ENCODE results near the gene ABCB11. TPM values are rescaled to one million over a fixed set of nuclear protein-coding genes. Genes with fewer than 3 reads are reported as not detected.

Gene ABCB11
- total RNA-seq, 4 donors from 2014 or later: 0.10 to 0.24 (median 0.12) TPM; not detected in 1

DNA sequence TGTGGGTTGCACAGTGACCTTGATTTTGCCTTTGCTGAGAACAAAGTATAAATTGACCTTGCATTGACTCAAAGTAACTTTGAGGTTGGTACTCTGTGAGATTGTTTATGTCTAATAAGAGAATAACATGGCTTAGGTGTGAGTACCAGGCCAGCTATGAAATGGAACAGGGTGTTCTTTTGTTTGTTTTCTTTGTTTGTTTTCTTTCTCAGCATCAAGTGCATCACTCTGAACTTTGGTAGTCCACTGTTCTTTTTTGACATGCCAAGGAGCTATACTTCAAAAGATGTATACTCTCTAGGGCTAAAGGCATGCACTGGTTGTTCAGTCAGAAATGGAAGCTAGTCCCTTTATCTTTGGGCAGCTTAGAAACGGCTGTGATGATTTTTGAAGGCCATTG is 5.1 kb downstream of the ABCB11 start:
- in situ Hi-C loops (cut with MboI; ENCODE audit: low sequenced_read_pairs in 4 of 4): no loop called here
- H3K27ac ChIP-seq: no peak overlapping the region
- no peak for DNase-seq
- H3K9me3 ChIP-seq: no peaks in the 10 kb centered on the region
- no peaks in the 10 kb centered on the region for H3K36me3 ChIP-seq
- no peaks in the 10 kb centered on the region for H3K27me3 ChIP-seq
- no peak for ATAC-seq
- H3K4me3 ChIP-seq: no peak overlapping the region
- H3K4me1 ChIP-seq: no peaks in the 10 kb centered on the region
- TF ChIP-seq, protein P1, sequence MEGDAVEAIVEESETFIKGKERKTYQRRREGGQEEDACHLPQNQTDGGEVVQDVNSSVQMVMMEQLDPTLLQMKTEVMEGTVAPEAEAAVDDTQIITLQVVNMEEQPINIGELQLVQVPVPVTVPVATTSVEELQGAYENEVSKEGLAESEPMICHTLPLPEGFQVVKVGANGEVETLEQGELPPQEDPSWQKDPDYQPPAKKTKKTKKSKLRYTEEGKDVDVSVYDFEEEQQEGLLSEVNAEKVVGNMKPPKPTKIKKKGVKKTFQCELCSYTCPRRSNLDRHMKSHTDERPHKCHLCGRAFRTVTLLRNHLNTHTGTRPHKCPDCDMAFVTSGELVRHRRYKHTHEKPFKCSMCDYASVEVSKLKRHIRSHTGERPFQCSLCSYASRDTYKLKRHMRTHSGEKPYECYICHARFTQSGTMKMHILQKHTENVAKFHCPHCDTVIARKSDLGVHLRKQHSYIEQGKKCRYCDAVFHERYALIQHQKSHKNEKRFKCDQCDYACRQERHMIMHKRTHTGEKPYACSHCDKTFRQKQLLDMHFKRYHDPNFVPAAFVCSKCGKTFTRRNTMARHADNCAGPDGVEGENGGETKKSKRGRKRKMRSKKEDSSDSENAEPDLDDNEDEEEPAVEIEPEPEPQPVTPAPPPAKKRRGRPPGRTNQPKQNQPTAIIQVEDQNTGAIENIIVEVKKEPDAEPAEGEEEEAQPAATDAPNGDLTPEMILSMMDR (IDR thresholded peaks at IDR 0.05 in 4 of 5, conservative IDR thresholded peaks at IDR 0.05 in 1 of 5): no peak
- no peak for TF ChIP-seq POLR2A (IDR thresholded peaks at IDR 0.05)
- intact Hi-C loops (cut with DNase I; ENCODE audit: low total_unique reads): no loop called here

DNA sequence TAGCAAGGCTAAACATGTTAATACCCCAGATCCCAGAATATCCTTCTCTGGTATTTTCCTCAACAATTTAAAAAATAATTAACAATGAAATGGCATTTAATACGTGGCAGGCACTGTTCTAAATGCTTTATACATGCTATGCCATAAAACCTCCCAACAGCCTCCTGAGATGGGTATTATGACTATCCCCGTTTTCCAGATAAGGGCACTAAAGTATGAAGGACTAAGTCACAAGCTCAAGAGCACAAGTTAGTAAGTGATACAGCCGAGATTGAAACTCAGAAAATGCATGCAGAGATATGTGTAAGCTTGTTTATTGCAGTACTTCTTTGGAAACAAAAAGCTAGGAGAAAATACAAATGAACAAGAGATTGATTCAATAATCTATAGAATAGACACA is 8.0 kb downstream of the ABCB11 start:
- TF ChIP-seq POLR2A (IDR thresholded peaks at IDR 0.05): no peak
- TF ChIP-seq, protein P1 (IDR thresholded peaks at IDR 0.05 in 4 of 5, conservative IDR thresholded peaks at IDR 0.05 in 1 of 5): no peak
- no peak for ATAC-seq
- in situ Hi-C loops (cut with MboI; ENCODE audit: low sequenced_read_pairs in 4 of 4): no loop called here

DNA sequence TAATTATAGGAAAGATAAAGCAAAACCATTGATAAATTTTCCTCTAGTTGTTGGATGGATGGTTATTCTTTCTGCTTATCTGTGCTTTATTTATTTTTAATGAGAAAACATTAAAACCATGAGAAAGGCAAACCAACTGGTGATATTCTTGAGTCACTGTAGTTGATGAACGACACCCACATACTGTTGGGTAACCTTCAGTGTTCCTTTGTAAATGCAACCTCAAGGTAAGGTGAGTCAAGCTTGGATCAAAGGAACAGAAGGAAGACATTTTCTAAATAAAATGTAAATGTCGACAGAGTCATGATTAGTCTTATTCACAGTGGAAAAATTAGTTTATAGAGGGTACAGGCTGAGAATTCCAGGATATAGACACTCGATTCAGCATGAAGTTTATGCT is 12.7 kb downstream of the ABCB11 start:
- H3K4me3 ChIP-seq: no peak overlapping the region
- H3K36me3 ChIP-seq: no peaks in the 10 kb centered on the region
- ATAC-seq: no peak
- no peaks in the 10 kb centered on the region for H3K4me1 ChIP-seq
- no peaks in the 10 kb centered on the region for H3K27me3 ChIP-seq
- H3K9me3 ChIP-seq: no peaks in the 10 kb centered on the region
- TF ChIP-seq POLR2A (IDR thresholded peaks at IDR 0.05): no peak
- TF ChIP-seq, protein P1 (IDR thresholded peaks at IDR 0.05 in 4 of 5, conservative IDR thresholded peaks at IDR 0.05 in 1 of 5): no peak
- intact Hi-C loops (cut with DNase I; ENCODE audit: low total_unique reads): no loop called here
- no peak for DNase-seq
- in situ Hi-C loops (cut with MboI; ENCODE audit: low sequenced_read_pairs in 4 of 4): no loop called here
- no peak overlapping the region for H3K27ac ChIP-seq

More for the DNA sequence above, 8.0 kb downstream of the ABCB11 start:
- Histone ChIP-seq H3K27ac (no peak overlapping the region), H3K27me3 (no peaks in the 10 kb centered on the region), H3K36me3 (no peaks in the 10 kb centered on the region), H3K4me1 (no peaks in the 10 kb centered on the region), H3K9me3 (no peaks in the 10 kb centered on the region), H3K4me3 (no peak overlapping the region)
- DNase-seq: no peak
- intact Hi-C loops (cut with DNase I; ENCODE audit: low total_unique reads): no loop called here

DNA sequence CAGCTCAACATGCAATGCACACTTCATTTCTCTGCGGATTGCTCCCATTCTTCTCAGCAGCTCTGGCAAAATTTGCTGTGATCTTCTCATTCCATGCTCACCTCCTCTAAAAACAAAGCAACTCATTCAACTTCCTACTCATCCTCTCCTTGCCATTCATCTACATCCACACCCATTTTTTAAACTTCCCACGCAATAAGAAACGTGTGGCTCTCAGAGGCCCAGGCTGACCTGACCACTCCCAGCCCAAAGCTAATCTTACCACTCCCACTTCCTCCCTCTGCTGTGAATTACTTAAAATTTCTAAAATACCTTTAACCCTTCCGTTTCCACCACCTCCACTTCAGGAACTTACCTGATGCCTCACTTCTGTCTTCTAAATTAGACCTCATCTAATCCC is 15.2 kb downstream of the ABCB11 start:
- Histone ChIP-seq H3K27me3 (no peaks in the 10 kb centered on the region), H3K36me3 (no peaks in the 10 kb centered on the region), H3K27ac (no peak overlapping the region), H3K9me3 (no peaks in the 10 kb centered on the region), H3K4me1 (no peaks in the 10 kb centered on the region), H3K4me3 (no peak overlapping the region)
- in situ Hi-C loops (cut with MboI; ENCODE audit: low sequenced_read_pairs in 4 of 4): no loop called here
- TF ChIP-seq POLR2A (IDR thresholded peaks at IDR 0.05): no peak
- TF ChIP-seq, protein P1 (IDR thresholded peaks at IDR 0.05 in 4 of 5, conservative IDR thresholded peaks at IDR 0.05 in 1 of 5): no peak
- intact Hi-C loops (cut with DNase I; ENCODE audit: low total_unique reads): no loop called here
- DNase-seq: no peak
- no peak for ATAC-seq

DNA sequence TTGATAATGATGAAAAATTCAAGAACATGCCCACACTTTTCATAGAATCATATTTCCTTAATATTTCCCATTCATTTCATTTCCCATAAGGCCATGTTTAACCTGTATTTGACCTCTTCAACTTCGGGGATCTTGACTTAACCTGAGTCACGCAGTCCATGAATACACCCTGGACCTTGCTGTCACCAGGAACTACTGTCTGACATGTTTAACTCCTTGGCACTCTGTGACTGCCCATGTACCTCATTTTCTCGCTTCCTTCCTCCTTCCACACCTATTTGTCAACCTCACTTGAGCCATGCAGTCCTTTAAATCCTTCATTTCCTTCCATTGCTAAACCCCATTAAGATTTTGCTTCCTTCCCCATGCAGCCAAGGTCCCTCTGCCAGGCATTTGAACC is 16.3 kb downstream of the ABCB11 start:
- H3K4me3 ChIP-seq: no peak overlapping the region
- intact Hi-C loops (cut with DNase I; ENCODE audit: low total_unique reads): no loop called here
- no peak overlapping the region for H3K27ac ChIP-seq
- TF ChIP-seq, protein P1 (IDR thresholded peaks at IDR 0.05 in 4 of 5, conservative IDR thresholded peaks at IDR 0.05 in 1 of 5): no peak
- TF ChIP-seq POLR2A (IDR thresholded peaks at IDR 0.05): no peak
- H3K4me1 ChIP-seq: no peaks in the 10 kb centered on the region
- in situ Hi-C loops (cut with MboI; ENCODE audit: low sequenced_read_pairs in 4 of 4): no loop called here
- H3K9me3 ChIP-seq: no peaks in the 10 kb centered on the region
- H3K27me3 ChIP-seq: no peaks in the 10 kb centered on the region
- ATAC-seq (no peak), DNase-seq (no peak)
- no peaks in the 10 kb centered on the region for H3K36me3 ChIP-seq

Data from gastrocnemius medialis (tissue), 4 donors.